K562 (cell line): ENCODE results near the gene LAMA3. TPM values are rescaled to one million over a fixed set of nuclear protein-coding genes. Genes with fewer than 3 reads are reported as not detected.

Experiments used
- ATAC-seq: fragments of 200-7000 bp; cut with Tn5 transposase; 3 replicates; pipeline ENCODE4 v1.9.1; 2020; ENCODE audit warnings: moderate library complexity
- BruUV-seq: library from RNA; stranded (reverse); fragments of 400-500 nt; replicated peaks from 2 replicates; lab custom pipeline; 2021; lab: Mats Ljungman, UMichigan
- CTCF ChIA-PET: fragments of 300-600 bp; formaldehyde crosslinking; extraction: SDS; loops from one replicate; lab custom pipeline; 2021; ENCODE audit warnings: low intra/inter-chr PET ratio; lab: Yijun Ruan, JAX
- POLR2A ChIA-PET: fragments of 300-600, 350-650 bp; sonication (Branson Sonifier 250); formaldehyde crosslinking; extraction: SDS; loops from one replicate; lab custom pipeline; 2021; ENCODE audit warnings: antibody characterized with exemption, inconsistent platforms; lab: Yijun Ruan, JAX
- DNase-seq, 4 experiments: peaks; one replicate each; pipeline versions ENCODE4 v3.0.0 to v3.0.0-alpha.2; 2011 to 2018; ENCODE audit warnings: low spot score in 3 of 4, mixed read lengths in 3 of 4; ENCODE audit errors: extremely low read depth in 1 of 4
- FAIRE-seq: peaks from 2 replicates; lab custom pipeline; 2011; peaks lifted over from hg19 to GRCh38; lab: Jason Lieb, UNC
- H2AFZ ChIP-seq: 2 replicates; pipeline ENCODE4 v1.6.0; 2011; ENCODE audit warnings: low read depth, low read length, control low read depth, inconsistent platforms
- H3K27ac ChIP-seq: fragments of 200-600 bp; 3 replicates; pipeline ENCODE4 v1.8.0; 2011; ENCODE audit warnings: low read depth, mild to moderate bottlenecking, control low read depth, inconsistent platforms, low read length, moderate library complexity, mixed read lengths; ENCODE audit errors: extremely low read depth
- H3K27me3 ChIP-seq, 2 experiments: fragments of 300-600 bp in 1 of 2; 2 replicates in 1 of 2; 3 replicates in 1 of 2; pipeline versions ENCODE4 v1.6.0 to v1.8.0; 2011; ENCODE audit warnings: inconsistent platforms in 2 of 2, low read length in 2 of 2, mild to moderate bottlenecking in 1 of 2, mixed read lengths in 1 of 2, moderate library complexity in 1 of 2; ENCODE audit not compliant: control insufficient read depth in 2 of 2, insufficient read depth in 2 of 2
- H3K36me3 ChIP-seq: fragments of 300-600 bp; 3 replicates; pipeline ENCODE4 v1.8.0; 2011; ENCODE audit warnings: mild to moderate bottlenecking, low read length, inconsistent platforms; ENCODE audit not compliant: control insufficient read depth, insufficient read depth
- H3K4me1 ChIP-seq, 2 experiments: fragments of 200-600 bp in 1 of 2; replicated peaks in 1 of 2; 2 replicates in 1 of 2; 3 replicates in 1 of 2; pipeline versions ENCODE4 v1.5.1 to v1.8.0; 2011; ENCODE audit warnings: inconsistent platforms in 2 of 2, low read length in 2 of 2, mild to moderate bottlenecking in 1 of 2, mixed read lengths in 1 of 2, moderate library complexity in 1 of 2; ENCODE audit not compliant: control insufficient read depth in 2 of 2, insufficient read depth in 2 of 2
- H3K4me2 ChIP-seq: 2 replicates; pipeline ENCODE4 v1.6.1; 2011; ENCODE audit warnings: low read length, control low read depth, inconsistent platforms, mixed read lengths; ENCODE audit not compliant: insufficient read depth
- H3K4me3 ChIP-seq: fragments of 200-600 bp; sonication (generic), shearing (Covaris generic); 2 replicates; pipeline ENCODE4 v1.5.1; 2016; ENCODE audit warnings: control low read depth, inconsistent platforms
- H3K79me2 ChIP-seq: fragments of 200-600 bp; 3 replicates; pipeline ENCODE4 v1.8.0; 2011; ENCODE audit warnings: low read length, inconsistent platforms; ENCODE audit not compliant: control insufficient read depth, insufficient read depth
- H3K9ac ChIP-seq, 2 experiments: 2 replicates each; pipeline versions ENCODE4 v1.6.0 to v1.6.1; 2011; ENCODE audit warnings: low read depth in 2 of 2, low read length in 2 of 2, control low read depth in 1 of 2, inconsistent platforms in 1 of 2, mild to moderate bottlenecking in 1 of 2, mixed read lengths in 1 of 2; ENCODE audit not compliant: insufficient read depth in 1 of 2
- H3K9me1 ChIP-seq: one replicate; pipeline ENCODE4 v1.6.0; 2011; ENCODE audit warnings: inconsistent platforms, mild to moderate bottlenecking, low read length, moderate library complexity; ENCODE audit not compliant: control insufficient read depth, insufficient read depth
- H3K9me3 ChIP-seq: replicated peaks from 2 replicates; pipeline ENCODE4 v1.5.1; 2011; ENCODE audit warnings: low read depth, low read length, inconsistent platforms; ENCODE audit not compliant: control insufficient read depth, insufficient read depth
- H4K20me1 ChIP-seq: replicated peaks from 2 replicates; pipeline ENCODE4 v1.6.1; 2011; ENCODE audit warnings: low read length, inconsistent platforms, mixed read lengths; ENCODE audit not compliant: control insufficient read depth, insufficient read depth
- ADNP ChIP-seq: fragments of 200-800 bp; sonication (Bioruptor generic); IDR thresholded peaks from 2 replicates; pipeline ENCODE4 v1.6.1; 2016; ENCODE audit warnings: missing genetic modification characterization, missing compliant biosample characterization
- AFF4 ChIP-seq: sonication (generic); formaldehyde crosslinking; IDR thresholded peaks from 2 replicates; pipeline ENCODE4 v1.8.0; 2023; ENCODE audit warnings: mild to moderate bottlenecking, missing genetic modification reagents
- ATF3 ChIP-seq, 2 experiments: fragments of 450-650 bp in 1 of 2; sonication (generic) in 1 of 2; formaldehyde crosslinking in 1 of 2; IDR thresholded peaks in 1 of 2; conservative IDR thresholded peaks in 1 of 2; 2 replicates each; pipeline versions ENCODE4 v1.6.1 to v1.8.1; 2016 to 2023; ENCODE audit warnings: mild to moderate bottlenecking in 2 of 2, moderate library complexity in 2 of 2, inconsistent platforms in 1 of 2, missing genetic modification reagents in 1 of 2
- CAMTA2 ChIP-seq: fragments of 250-450 bp; sonication (Bioruptor Pico); conservative IDR thresholded peaks from 2 replicates; pipeline ENCODE4 v1.5.1; 2022
- EGR1 ChIP-seq: fragments of 450-650 bp; conservative IDR thresholded peaks from 2 replicates; pipeline ENCODE4 v1.6.1; 2017; ENCODE audit warnings: mild to moderate bottlenecking
- ELF4 ChIP-seq: fragments of 450-650 bp; formaldehyde crosslinking; IDR thresholded peaks from 2 replicates; pipeline ENCODE4 v1.4.0; 2022; ENCODE audit warnings: missing genetic modification characterization
- HCFC1 ChIP-seq: IDR thresholded peaks from 2 replicates; pipeline ENCODE4 v1.6.1; 2012; ENCODE audit warnings: low read depth, low read length, improper control_type of control experiment
- IFI16 ChIP-seq: fragments of 250-450 bp; sonication (Bioruptor Pico); IDR thresholded peaks from 2 replicates; pipeline ENCODE4 v2.1.2; 2022; ENCODE audit warnings: mild to moderate bottlenecking, inconsistent platforms
- NFE2 ChIP-seq: IDR thresholded peaks from 2 replicates; pipeline ENCODE4 v1.6.1; 2014; ENCODE audit warnings: antibody characterized with exemption, low read depth
- NR4A1 ChIP-seq, 2 experiments: fragments of 250-450 bp in 1 of 2; fragments of 450-650 bp in 1 of 2; sonication (Bioruptor Pico) in 1 of 2; IDR thresholded peaks; 2 replicates each; pipeline versions ENCODE4 v1.4.0 to v1.6.1; 2016 to 2020; ENCODE audit warnings: mild to moderate bottlenecking in 2 of 2, missing compliant biosample characterization in 1 of 2, missing genetic modification characterization in 1 of 2, moderate library complexity in 1 of 2
- RUNX1 ChIP-seq: sonication (generic); IDR thresholded peaks from 2 replicates; pipeline ENCODE4 v1.6.1; 2016; ENCODE audit warnings: antibody characterized with exemption, low read depth
- SIX5 ChIP-seq, 2 experiments: IDR thresholded peaks; 2 replicates each; pipeline ENCODE4 v1.6.1; 2011; ENCODE audit warnings: low read length in 2 of 2, borderline replicate concordance in 1 of 2, low read depth in 1 of 2, mild to moderate bottlenecking in 1 of 2, moderate library complexity in 1 of 2; ENCODE audit not compliant: insufficient read depth in 1 of 2
- TBP ChIP-seq: optimal IDR thresholded peaks from 2 replicates; pipeline ENCODE3; 2011; ENCODE audit warnings: low read depth, low read length, improper control_type of control experiment
- ZC3H11A ChIP-seq: IDR thresholded peaks from 2 replicates; pipeline ENCODE4 v1.6.1; 2012; ENCODE audit warnings: low read depth, low read length, improper control_type of control experiment
- ZFX ChIP-seq: sonication (generic); formaldehyde crosslinking; IDR thresholded peaks from 2 replicates; pipeline ENCODE4 v1.8.0; 2022; ENCODE audit warnings: mild to moderate bottlenecking, missing genetic modification reagents, moderate library complexity
- ZNF561 ChIP-seq: fragments of 450-650 bp; formaldehyde crosslinking; conservative IDR thresholded peaks from 2 replicates; pipeline ENCODE4 v1.4.0; 2020; ENCODE audit warnings: mild to moderate bottlenecking, moderate library complexity
- ZSCAN32 ChIP-seq: fragments of 450-650 bp; formaldehyde crosslinking; IDR thresholded peaks from 2 replicates; pipeline ENCODE4 v1.4.0; 2020; ENCODE audit warnings: mild to moderate bottlenecking, moderate library complexity
- WGBS: fragments of 100-300 bp; shearing (Covaris generic); methylation state at CpG from one replicate; pipeline ENCODE4 v1.1.6; 2016; ENCODE audit warnings: low coverage, mixed read lengths; ENCODE audit not compliant: insufficient coverage; ENCODE audit errors: missing lambda C conversion rate; 5-methylcytosine and 5-hydroxymethylcytosine counted together
- in situ Hi-C: fragments of 300-500 bp; cut with MboI; formaldehyde crosslinking; loops from 4 replicates; pipeline ENCODE4 v1.15.0; 2018; ENCODE audit warnings: inconsistent platforms, mixed read lengths
- intact Hi-C: fragments of 100-400 bp; cut with micrococcal nuclease; formaldehyde crosslinking; loops from 2 replicates; pipeline ENCODE4 v1.14.2; 2022
- polyA plus RNA-seq, 8 experiments: library from polyadenylated mRNA; depleted of rRNA in 4 of 8; stranded (reverse) in 5 of 8; unstranded in 3 of 8; fragments of >200 nt; fragmentation: Nextera tagmentation in 2 of 8; fragmentation: Illumina TruSeq in 1 of 8; extraction: Ambion mirVana in 2 of 8; extraction: Trizol in 1 of 8; gene quantifications; 2 replicates each; pipeline versions ENCODE4 v1.2.1 to v1.2.3, GENCODE V29; 2011 to 2014; ENCODE audit warnings: inconsistent platforms in 1 of 8, missing spikeins in 1 of 8
- total RNA-seq, 7 experiments: library from RNA; depleted of rRNA in 6 of 7; stranded (reverse); fragments of >200 nt in 6 of 7; fragmentation: Illumina TruSeq in 2 of 7; extraction: Trizol in 2 of 7; gene quantifications; 2 replicates each; pipeline versions ENCODE4 v1.2.1 to v1.2.3, GENCODE V29; 2011 to 2021; ENCODE audit warnings: low replicate concordance in 1 of 7

LAMA3 gene
- total and polyA plus RNA-seq, 9 of the 15 experiments (the other 6 are each of a cell fraction or from before 2014, with no cell fraction given): 0.07 TPM; not detected in 8

DNA sequence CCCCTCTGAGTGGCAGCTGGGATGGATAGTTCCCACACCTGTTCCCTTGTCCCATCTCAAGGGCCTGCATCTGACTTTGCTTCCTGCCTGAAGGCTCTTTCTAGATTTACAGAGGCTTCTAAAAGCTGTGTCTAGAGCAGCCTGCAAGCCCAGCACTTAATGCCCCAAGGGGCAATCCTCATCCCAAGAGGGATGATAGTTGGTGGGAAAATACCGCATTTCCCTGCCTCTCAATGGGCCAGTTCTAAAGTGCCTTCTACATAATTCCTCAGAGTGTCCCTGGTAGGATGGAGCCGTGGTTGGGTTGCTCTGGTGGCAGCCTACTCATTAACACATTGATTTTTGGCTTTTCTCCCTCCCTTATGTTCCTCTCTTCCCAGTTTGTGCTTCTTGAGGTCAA, 29.5 kb downstream of the LAMA3 start (continued):
- TF ChIP-seq ELF4 (no peak), HCFC1 (no peak), ZC3H11A (no peak), RUNX1 (no peak)

GRCh38 chr18:23719634-23720201, 30.5 kb downstream of the LAMA3 start:
- peak overlapping the region; percentile 48; the same call in 2 of the 3 replicates for H3K27ac ChIP-seq
- H3K79me2 ChIP-seq: no peaks in the 10 kb centered on the region
- no peak overlapping the region for H3K9ac ChIP-seq
- H2AFZ ChIP-seq: peak overlapping the region; percentile 67
- ChIA-PET CTCF (no interaction called here), POLR2A (interaction anchor here (1.1 to 1.2 kb wide), 2 partner anchors 10 to 14 kb away, joined by 3 to 4 read pairs; no protein-coding TSS in a partner anchor)
- DNase-seq: peak; percentile 61 to 77 (median 70)
- 0% methylated on average over 1 of the region's 1 CpG for WGBS
- H3K4me3 ChIP-seq: no peak overlapping the region
- BruUV-seq: no TSS peak
- no peaks in the 10 kb centered on the region for H4K20me1 ChIP-seq
- ATAC-seq: peak; percentile 89
- H3K36me3 ChIP-seq: no peaks in the 10 kb centered on the region
- in situ Hi-C loops (loop anchor here (10.0 kb wide), 1 partner anchor 215 kb away; the partner anchor contains the start of gene RMC1), intact Hi-C loops (no loop called here)
- peaks cover 0 to 31% of the 10 kb centered on the region in 2 experiments; a peak in 3 of 5 replicates for H3K4me1 ChIP-seq
- peaks cover 0 to 6% of the 10 kb centered on the region in 2 experiments; a peak in 1 of 5 replicates for H3K27me3 ChIP-seq
- H3K4me2 ChIP-seq: peak overlapping the region; percentile 40; the same call in 1 of the 2 replicates
- no peaks in the 10 kb centered on the region for H3K9me3 ChIP-seq
- FAIRE-seq: peak; percentile 82
- no peaks in the 10 kb centered on the region for H3K9me1 ChIP-seq
- TF ChIP-seq ZNF561 (CRISPR knock-in tag): no peak
- no peak for TF ChIP-seq NR4A1 (CRISPR knock-in tag; IDR thresholded peaks at IDR 0.05)
- peak; percentile 29; the same call in 1 of the 2 replicates for TF ChIP-seq NR4A1 (tag; IDR thresholded peaks at IDR 0.05)
- no peak for TF ChIP-seq ZFX (CRISPR knock-in tag)
- peak; percentile 89 for TF ChIP-seq NFE2
- TF ChIP-seq ADNP: no peak
- no peak for TF ChIP-seq SIX5 (IDR thresholded peaks at IDR 0.05; ENCODE audit: borderline replicate concordance in 1 of 2, insufficient read depth in 1 of 2, low read depth in 1 of 2, low read length in 2 of 2)
- TF ChIP-seq CAMTA2: no peak
- TF ChIP-seq AFF4: no peak
- TF ChIP-seq ZSCAN32 (CRISPR knock-in tag): no peak
- no peak for TF ChIP-seq TBP
- no peak for TF ChIP-seq EGR1
- TF ChIP-seq IFI16 (CRISPR knock-in tag): no peak
- TF ChIP-seq ATF3 (IDR thresholded peaks at IDR 0.05): peak; percentile 98
- peak; percentile 76; the same call in 1 of the 2 replicates for TF ChIP-seq ATF3 (CRISPR knock-in tag; conservative IDR thresholded peaks at IDR 0.05)
